OCI-LY7 (cell line): ENCODE results near the gene MAP7D3.
"Not testable (repeated sequence)": the region's sequence is repeated elsewhere in the genome, so short reads cannot be mapped to it uniquely, and the experiment has no call there.

Experiments used
- CTCF ChIP-seq: fragments of 200-600 bp; sonication (generic); conservative IDR thresholded peaks from 2 replicates; pipeline ENCODE4 v1.5.1; 2014; ENCODE audit warnings: mild to moderate bottlenecking, antibody characterized with exemption, low read length, moderate library complexity, mixed read lengths
- EZH2phosphoT487 ChIP-seq: fragments of 200-600 bp; sonication (generic); IDR thresholded peaks from 2 replicates; pipeline ENCODE4 v1.6.1; 2018; ENCODE audit warnings: low read depth, borderline replicate concordance, mild to moderate bottlenecking, mixed run types, antibody characterized with exemption, low read length, moderate library complexity, mixed read lengths

GRCh38 chrX:136167989-136168388, 83.2 kb downstream of the MAP7D3 start:
- TF ChIP-seq CTCF, EZH2phosphoT487: not testable (repeated sequence)
